Upper lobe of left lung (tissue), 6 donors: ENCODE measurements around the gene OR2M3. TPM values are rescaled to one million over a fixed set of nuclear protein-coding genes. Genes with fewer than 3 reads are reported as not detected.

Experiments used
- ATAC-seq, 2 donors: fragments of 200-7000 bp; cut with Tn5 transposase; one replicate each; pipeline ENCODE4 v1.9.1; 2022; ENCODE audit warnings: mild to moderate bottlenecking in 2 of 2, moderate library complexity in 2 of 2; ENCODE audit not compliant: low FRiP score in 2 of 2
- DNase-seq, 2 donors: peaks; one replicate each; pipeline ENCODE4 v3.0.0-alpha.2; 2019 to 2020
- H3K27ac ChIP-seq, 4 donors: fragments of 200-600 bp; sonication (generic); one replicate each; pipeline ENCODE4 v1.5.1; 2016 to 2019
- H3K27me3 ChIP-seq, 4 donors: fragments of 200-600 bp; sonication (generic); one replicate each; pipeline ENCODE4 v1.5.1; 2017 to 2019
- H3K36me3 ChIP-seq, 4 donors: fragments of 200-600 bp; sonication (generic); one replicate each; pipeline ENCODE4 v1.5.1; 2016 to 2019
- H3K4me1 ChIP-seq, 4 donors: fragments of 200-600 bp; sonication (generic); one replicate each; pipeline ENCODE4 v1.5.1; 2018 to 2019
- H3K4me3 ChIP-seq, 4 donors: fragments of 200-600 bp; sonication (generic); one replicate each; pipeline ENCODE4 v1.5.1; 2017 to 2019; ENCODE audit warnings: mild to moderate bottlenecking in 2 of 4, moderate library complexity in 1 of 4
- H3K9me3 ChIP-seq, 4 donors: fragments of 200-600 bp; sonication (generic); one replicate each; pipeline ENCODE4 v1.5.1; 2018 to 2019
- EP300 ChIP-seq, 4 donors: sonication (generic); formaldehyde crosslinking; IDR thresholded peaks; one replicate each; pipeline ENCODE4 v1.5.1; 2017; ENCODE audit warnings: antibody characterized with exemption in 4 of 4, control low read depth in 2 of 4
- POLR2A ChIP-seq, 4 donors: fragments of 450-650 bp; IDR thresholded peaks; one replicate each; pipeline ENCODE4 v1.5.1; 2016 to 2017; ENCODE audit warnings: antibody characterized with exemption in 4 of 4, mild to moderate bottlenecking in 2 of 4
- POLR2AphosphoS5 ChIP-seq, 2 donors: sonication (generic); formaldehyde crosslinking; IDR thresholded peaks; one replicate each; pipeline ENCODE4 v1.5.1; 2017; ENCODE audit warnings: antibody characterized with exemption in 2 of 2
- WGBS, 2 donors: methylation state at CpG; one replicate each; pipeline ENCODE4 v1.1.5; 2017 to 2018; 5-methylcytosine and 5-hydroxymethylcytosine counted together
- total RNA-seq, 6 donors: library from RNA; depleted of rRNA in 4 of 6; stranded (reverse); fragments of >200 nt in 4 of 6; gene quantifications; one replicate each; pipeline versions ENCODE4 v1.1.0 to v1.2.1, GENCODE V29; 2016 to 2021
- TF ChIP-seq, protein P1 (sequence below), 6 experiments: fragments of 450-650 bp in 4 of 6; fragments of 200-600 bp in 2 of 6; sonication (generic) in 2 of 6; IDR thresholded peaks; one replicate each; pipeline ENCODE4 v1.5.1; 2016 to 2019; ENCODE audit warnings: antibody characterized with exemption in 6 of 6
- donor health status: DM: no; HTN: no; CAD: no; lungs with moderate emphysema.
- donor health status: DM: no; HTN: yes; CAD: no; lungs with severe emphysema.

The OR2M3 gene, protein sequence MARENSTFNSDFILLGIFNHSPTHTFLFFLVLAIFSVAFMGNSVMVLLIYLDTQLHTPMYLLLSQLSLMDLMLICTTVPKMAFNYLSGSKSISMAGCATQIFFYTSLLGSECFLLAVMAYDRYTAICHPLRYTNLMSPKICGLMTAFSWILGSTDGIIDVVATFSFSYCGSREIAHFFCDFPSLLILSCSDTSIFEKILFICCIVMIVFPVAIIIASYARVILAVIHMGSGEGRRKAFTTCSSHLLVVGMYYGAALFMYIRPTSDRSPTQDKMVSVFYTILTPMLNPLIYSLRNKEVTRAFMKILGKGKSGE
- not detected for total RNA-seq

DNA sequence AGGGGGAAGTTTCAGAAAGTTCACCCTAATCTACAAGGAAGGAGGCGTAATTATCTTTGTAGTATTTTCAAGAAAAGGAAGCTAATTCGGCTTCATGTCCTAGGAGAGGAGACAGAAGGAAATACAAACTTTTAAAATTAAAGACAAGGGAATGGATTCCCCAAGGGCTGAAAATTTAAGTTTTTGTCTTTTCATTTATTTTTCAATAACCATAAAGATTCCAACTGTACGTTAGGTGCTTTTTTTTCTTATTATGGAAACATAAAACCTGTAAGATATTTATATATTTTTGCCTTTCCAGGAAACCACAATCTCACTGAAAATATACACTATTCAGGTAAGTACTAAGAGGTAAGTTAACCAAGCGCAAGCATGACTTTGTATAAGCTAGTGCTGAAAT is at the start of gene OR2M3:
OR2M3 (plus strand) TSS at position 301 of the 400 bp plus-strand sequence. CDS start 5,803 bp downstream, outside the sequence.
- TF ChIP-seq POLR2AphosphoS5 (IDR thresholded peaks at IDR 0.05) (no peak), POLR2A (IDR thresholded peaks at IDR 0.05) (no peak), EP300 (IDR thresholded peaks at IDR 0.05) (no peak)
- TF ChIP-seq, protein P1, sequence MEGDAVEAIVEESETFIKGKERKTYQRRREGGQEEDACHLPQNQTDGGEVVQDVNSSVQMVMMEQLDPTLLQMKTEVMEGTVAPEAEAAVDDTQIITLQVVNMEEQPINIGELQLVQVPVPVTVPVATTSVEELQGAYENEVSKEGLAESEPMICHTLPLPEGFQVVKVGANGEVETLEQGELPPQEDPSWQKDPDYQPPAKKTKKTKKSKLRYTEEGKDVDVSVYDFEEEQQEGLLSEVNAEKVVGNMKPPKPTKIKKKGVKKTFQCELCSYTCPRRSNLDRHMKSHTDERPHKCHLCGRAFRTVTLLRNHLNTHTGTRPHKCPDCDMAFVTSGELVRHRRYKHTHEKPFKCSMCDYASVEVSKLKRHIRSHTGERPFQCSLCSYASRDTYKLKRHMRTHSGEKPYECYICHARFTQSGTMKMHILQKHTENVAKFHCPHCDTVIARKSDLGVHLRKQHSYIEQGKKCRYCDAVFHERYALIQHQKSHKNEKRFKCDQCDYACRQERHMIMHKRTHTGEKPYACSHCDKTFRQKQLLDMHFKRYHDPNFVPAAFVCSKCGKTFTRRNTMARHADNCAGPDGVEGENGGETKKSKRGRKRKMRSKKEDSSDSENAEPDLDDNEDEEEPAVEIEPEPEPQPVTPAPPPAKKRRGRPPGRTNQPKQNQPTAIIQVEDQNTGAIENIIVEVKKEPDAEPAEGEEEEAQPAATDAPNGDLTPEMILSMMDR (IDR thresholded peaks at IDR 0.05): no peak
- Histone ChIP-seq H3K4me3 (no peak within 1 kb of the TSS), H3K36me3 (no peaks in the 10 kb centered on the region), H3K4me1 (no peaks in the 10 kb centered on the region), H3K9me3 (peaks cover 0 to 4% (median 0%) of the 10 kb centered on the region in 4 donors), H3K27me3 (no peaks in the 10 kb centered on the region), H3K27ac (no peak within 1 kb of the TSS)
- DNase-seq (no peak), ATAC-seq (no peak)
- WGBS, 2 donors: 53 to 58% methylated on average over 4 of the region's 4 CpGs

GRCh38 chr1:248152056-248152827 is 44.8 kb upstream of the OR2M3 start:
- TF ChIP-seq POLR2AphosphoS5 (IDR thresholded peaks at IDR 0.05) (no peak), EP300 (IDR thresholded peaks at IDR 0.05) (no peak), POLR2A (IDR thresholded peaks at IDR 0.05) (no peak)
- TF ChIP-seq, protein P1 (IDR thresholded peaks at IDR 0.05): no peak
- Histone ChIP-seq H3K36me3 (no peaks in the 10 kb centered on the region), H3K4me3 (no peak overlapping the region), H3K27me3 (no peaks in the 10 kb centered on the region), H3K4me1 (no peaks in the 10 kb centered on the region), H3K27ac (no peak overlapping the region), H3K9me3 (no peaks in the 10 kb centered on the region)
- ATAC-seq (no peak), DNase-seq (no peak)
- 83 to 91% methylated on average over 5 to 6 of the region's 6 CpGs for WGBS, 2 donors

GRCh38 chr1:248155927-248156326 is 41.1 kb upstream of the OR2M3 start:
- ATAC-seq (no peak), DNase-seq (no peak)
- TF ChIP-seq EP300 (IDR thresholded peaks at IDR 0.05): no peak
- TF ChIP-seq POLR2A (IDR thresholded peaks at IDR 0.05): no peak
- TF ChIP-seq, protein P1 (IDR thresholded peaks at IDR 0.05): no peak
- TF ChIP-seq POLR2AphosphoS5 (IDR thresholded peaks at IDR 0.05): no peak
- no peaks in the 10 kb centered on the region for H3K9me3 ChIP-seq
- 80 to 93% methylated on average over 1 of the region's 1 CpG for WGBS, 2 donors
- no peaks in the 10 kb centered on the region for H3K27me3 ChIP-seq
- no peaks in the 10 kb centered on the region for H3K36me3 ChIP-seq
- no peak overlapping the region for H3K4me3 ChIP-seq
- H3K27ac ChIP-seq: no peak overlapping the region
- no peaks in the 10 kb centered on the region for H3K4me1 ChIP-seq

GRCh38 chr1:248158758-248159157 is 38.3 kb upstream of the OR2M3 start:
- 89 to 94% methylated on average over 4 of the region's 4 CpGs for WGBS, 2 donors
- TF ChIP-seq, protein P1 (IDR thresholded peaks at IDR 0.05): no peak
- TF ChIP-seq POLR2A (IDR thresholded peaks at IDR 0.05) (no peak), POLR2AphosphoS5 (IDR thresholded peaks at IDR 0.05) (no peak), EP300 (IDR thresholded peaks at IDR 0.05) (no peak)
- Histone ChIP-seq H3K4me3 (no peak overlapping the region), H3K27ac (no peak overlapping the region), H3K36me3 (no peaks in the 10 kb centered on the region), H3K4me1 (no peaks in the 10 kb centered on the region), H3K9me3 (no peaks in the 10 kb centered on the region), H3K27me3 (no peaks in the 10 kb centered on the region)
- no peak for DNase-seq
- no peak for ATAC-seq
